ENCODE data around the gene RNPC3.

DNA sequence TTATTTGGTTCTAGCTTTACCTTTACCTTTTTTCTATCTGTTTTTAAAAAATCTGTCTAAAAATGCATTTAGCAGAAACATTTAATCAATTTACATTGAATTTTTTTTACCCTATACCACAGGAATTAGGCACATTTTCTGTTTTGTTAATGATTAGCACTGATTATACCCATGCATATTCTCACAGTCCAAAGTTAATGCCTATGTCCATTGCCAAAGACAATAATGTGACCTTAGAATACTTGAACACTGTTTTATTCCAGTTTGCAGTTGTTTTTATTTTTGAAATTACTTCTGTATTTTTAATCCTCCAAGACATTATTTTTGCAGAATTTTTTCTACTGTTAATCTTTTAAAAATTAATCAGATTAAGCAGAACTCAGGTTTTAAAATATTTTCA, 34.9 kb downstream of the RNPC3 start:
- TF ChIP-seq CTCF (IDR thresholded peaks at IDR 0.05) (no peak), GATA3 (IDR thresholded peaks at IDR 0.05; ENCODE audit: borderline replicate concordance) (no peak), KDM1A (IDR thresholded peaks at IDR 0.05; ENCODE audit: low read depth) (no peak), RFX5 (IDR thresholded peaks at IDR 0.05) (no peak), MAX (IDR thresholded peaks at IDR 0.05) (no peak)
